Measurements from ENCODE around the gene PLEKHA7.

DNA sequence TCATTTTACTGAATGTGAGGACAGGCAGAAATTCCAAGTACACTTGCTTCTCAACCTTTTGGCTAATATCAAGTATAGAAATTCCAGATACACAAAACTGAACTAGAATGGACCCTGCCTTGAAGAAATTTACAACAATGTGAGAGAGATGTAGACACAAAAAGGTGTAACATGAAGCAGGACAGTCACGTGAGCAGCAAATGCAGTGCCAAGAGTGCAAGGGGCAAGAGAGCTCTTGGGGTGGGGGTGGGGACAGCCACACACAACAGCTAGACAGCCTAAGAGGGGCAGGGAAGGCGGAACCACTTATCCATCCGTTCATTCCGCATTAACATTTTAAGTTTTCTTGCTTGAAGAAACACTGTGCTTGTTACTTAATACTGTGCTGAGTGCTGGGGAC, 28.9 kb downstream of the PLEKHA7 start:
- TF ChIP-seq GABPA (IDR thresholded peaks at IDR 0.05; ENCODE audit: low read depth), result no peak
- TF ChIP-seq, protein P1, sequence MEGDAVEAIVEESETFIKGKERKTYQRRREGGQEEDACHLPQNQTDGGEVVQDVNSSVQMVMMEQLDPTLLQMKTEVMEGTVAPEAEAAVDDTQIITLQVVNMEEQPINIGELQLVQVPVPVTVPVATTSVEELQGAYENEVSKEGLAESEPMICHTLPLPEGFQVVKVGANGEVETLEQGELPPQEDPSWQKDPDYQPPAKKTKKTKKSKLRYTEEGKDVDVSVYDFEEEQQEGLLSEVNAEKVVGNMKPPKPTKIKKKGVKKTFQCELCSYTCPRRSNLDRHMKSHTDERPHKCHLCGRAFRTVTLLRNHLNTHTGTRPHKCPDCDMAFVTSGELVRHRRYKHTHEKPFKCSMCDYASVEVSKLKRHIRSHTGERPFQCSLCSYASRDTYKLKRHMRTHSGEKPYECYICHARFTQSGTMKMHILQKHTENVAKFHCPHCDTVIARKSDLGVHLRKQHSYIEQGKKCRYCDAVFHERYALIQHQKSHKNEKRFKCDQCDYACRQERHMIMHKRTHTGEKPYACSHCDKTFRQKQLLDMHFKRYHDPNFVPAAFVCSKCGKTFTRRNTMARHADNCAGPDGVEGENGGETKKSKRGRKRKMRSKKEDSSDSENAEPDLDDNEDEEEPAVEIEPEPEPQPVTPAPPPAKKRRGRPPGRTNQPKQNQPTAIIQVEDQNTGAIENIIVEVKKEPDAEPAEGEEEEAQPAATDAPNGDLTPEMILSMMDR (IDR thresholded peaks at IDR 0.05; ENCODE audit: insufficient read depth, low read length), result no peak
